Natural killer cell treated with Interleukin-12 subunit alpha and Interleukin-12 subunit beta and Interleukin-15 and Interleukin-18, amount 100 ng/mL, for 72 hours (primary cell): ENCODE measurements around the gene MTFR2. TPM values are rescaled to one million over a fixed set of nuclear protein-coding genes. Genes with fewer than 3 reads are reported as not detected.

Experiments used
- ATAC-seq, 2 donors: fragments of 150-1000 bp; cut with Tn5 transposase in 1 of 2; sonication (Bioruptor Pico), chemical (Tn5 transposase) in 1 of 2; 2 replicates each; pipeline ENCODE4 v1.10.0; 2021
- DNase-seq: peaks from one replicate; pipeline ENCODE4 v3.0.0; 2022; ENCODE audit warnings: low spot score
- H3K27ac Mint-ChIP-seq, 2 donors: 1 replicate in 1 of 2; 2 replicates in 1 of 2; pipeline ENCODE4 v1.8.0; 2022; ENCODE audit warnings: mixed read lengths in 2 of 2, mild to moderate bottlenecking in 1 of 2, moderate library complexity in 1 of 2
- H3K27me3 Mint-ChIP-seq, 2 donors: 1 replicate in 1 of 2; 2 replicates in 1 of 2; pipeline ENCODE4 v1.8.0; 2022; ENCODE audit warnings: mixed read lengths in 2 of 2
- H3K36me3 Mint-ChIP-seq: one replicate; pipeline ENCODE4 v1.8.0; 2022; ENCODE audit warnings: mixed read lengths
- H3K4me1 Mint-ChIP-seq, 2 donors: 1 replicate in 1 of 2; 2 replicates in 1 of 2; pipeline ENCODE4 v1.8.0; 2022; ENCODE audit warnings: low read depth in 2 of 2, mixed read lengths in 2 of 2, mild to moderate bottlenecking in 1 of 2
- H3K4me3 Mint-ChIP-seq: one replicate; pipeline ENCODE4 v1.8.0; 2022; ENCODE audit warnings: mixed read lengths
- H3K9me3 Mint-ChIP-seq: 2 replicates; pipeline ENCODE4 v1.8.0; 2022; ENCODE audit warnings: mixed read lengths
- total RNA-seq, 2 donors: library from RNA; stranded (reverse); gene quantifications; one replicate each; pipeline ENCODE4 v1.2.3, GENCODE V29; 2022

MTFR2 gene
- total RNA-seq, 2 donors from 2014 or later: 14.9 to 26.1 TPM

GRCh38 chr6:136254851-136255466, 4.8 kb upstream of the MTFR2 start:
- no peaks in the 10 kb centered on the region for H3K9me3 Mint-ChIP-seq
- ATAC-seq (no peak), DNase-seq (no peak)
- H3K4me3 Mint-ChIP-seq: no peak overlapping the region
- H3K4me1 Mint-ChIP-seq: peaks cover 31 to 43% of the 10 kb centered on the region in 2 donors
- H3K36me3 Mint-ChIP-seq: peaks cover 5% of the 10 kb centered on the region
- no peaks in the 10 kb centered on the region for H3K27me3 Mint-ChIP-seq
- H3K27ac Mint-ChIP-seq: peak overlapping the region; percentile 31 to 41

DNA sequence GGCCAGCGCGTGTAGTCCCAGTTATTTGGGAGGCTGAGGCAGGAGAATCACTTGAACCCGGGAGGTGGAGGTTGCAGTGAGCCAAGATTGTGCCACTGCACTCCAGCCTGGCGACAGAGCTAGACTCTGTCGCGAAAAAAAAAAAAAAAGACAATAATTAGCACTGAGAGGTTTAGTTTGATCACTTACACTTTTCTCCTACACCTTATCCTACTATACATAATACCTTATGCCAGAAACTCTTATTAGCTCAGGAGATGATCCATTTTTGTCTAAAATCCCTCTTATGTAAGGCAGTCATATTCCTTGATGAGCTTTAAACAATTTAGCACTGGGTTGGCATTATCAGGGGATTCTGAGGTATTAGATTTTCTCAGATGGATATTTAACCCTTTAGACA, 3.6 kb upstream of the MTFR2 start:
- Mint-ChIP-seq H3K27me3 (no peaks in the 10 kb centered on the region), H3K36me3 (peaks cover 5% of the 10 kb centered on the region), H3K27ac (peak overlapping the region in 1 of 2 donors; percentile 5), H3K9me3 (no peaks in the 10 kb centered on the region), H3K4me3 (no peak overlapping the region), H3K4me1 (peaks cover 40 to 55% of the 10 kb centered on the region in 2 donors)
- ATAC-seq (no peak), DNase-seq (no peak)

DNA sequence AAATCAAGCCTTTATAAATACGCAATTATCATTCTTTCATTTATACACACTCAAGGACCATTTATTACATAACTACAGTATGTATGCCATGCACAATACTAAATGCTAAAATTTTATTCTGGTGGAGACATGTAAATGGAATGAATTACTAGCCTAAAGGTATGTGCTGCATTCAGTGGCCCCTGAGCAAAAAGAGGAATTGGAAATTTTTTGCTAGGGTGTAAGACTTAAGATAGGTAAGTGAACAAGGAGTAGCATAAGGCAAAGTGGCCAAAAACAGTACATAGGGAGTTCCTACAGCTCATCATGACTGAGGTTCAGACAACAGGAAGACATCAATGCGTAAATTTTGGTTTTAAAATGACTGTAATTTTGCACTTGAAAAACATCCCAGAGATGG, 2.3 kb upstream of the MTFR2 start:
- H3K27ac Mint-ChIP-seq: peak overlapping the region in 1 of 2 donors; percentile 5
- peaks cover 41 to 61% of the 10 kb centered on the region in 2 donors for H3K4me1 Mint-ChIP-seq
- H3K4me3 Mint-ChIP-seq: peak overlapping the region; percentile 6

GRCh38 chr6:136251394-136251793, 1.3 kb upstream of the MTFR2 start:
- no peaks in the 10 kb centered on the region for H3K9me3 Mint-ChIP-seq

More for the DNA sequence above, 2.3 kb upstream of the MTFR2 start:
- no peaks in the 10 kb centered on the region for H3K27me3 Mint-ChIP-seq
- peaks cover 8% of the 10 kb centered on the region for H3K36me3 Mint-ChIP-seq
- no peaks in the 10 kb centered on the region for H3K9me3 Mint-ChIP-seq
- ATAC-seq (no peak), DNase-seq (no peak)

DNA sequence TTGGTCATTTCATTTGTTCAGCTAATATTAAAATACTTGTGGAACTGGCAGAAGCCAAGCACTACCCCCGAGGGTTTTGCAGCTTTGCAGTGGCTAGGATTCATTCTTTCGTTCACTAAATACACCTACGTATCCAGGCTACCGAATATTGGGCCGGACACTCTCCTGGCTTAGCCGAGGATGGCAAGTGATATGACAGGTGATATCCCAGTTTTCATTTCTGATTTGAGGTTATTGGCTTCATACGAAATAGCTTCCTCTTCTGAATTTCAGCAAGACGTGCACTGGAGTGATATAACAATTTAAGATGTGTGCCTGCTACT, 536 bp upstream of the MTFR2 start:
- Mint-ChIP-seq H3K27ac (peak overlapping the region; percentile 83 to 88), H3K36me3 (peaks cover 13% of the 10 kb centered on the region), H3K9me3 (no peaks in the 10 kb centered on the region), H3K4me3 (peak overlapping the region; percentile 98), H3K4me1 (peaks cover 41 to 61% of the 10 kb centered on the region in 2 donors), H3K27me3 (no peaks in the 10 kb centered on the region)
- ATAC-seq (no peak), DNase-seq (no peak)

More at GRCh38 chr6:136251394-136251793, 1.3 kb upstream of the MTFR2 start:
- peaks cover 41 to 63% of the 10 kb centered on the region in 2 donors for H3K4me1 Mint-ChIP-seq
- DNase-seq (no peak), ATAC-seq (no peak)
- H3K4me3 Mint-ChIP-seq: peak overlapping the region; percentile 98
- H3K27me3 Mint-ChIP-seq: no peaks in the 10 kb centered on the region
- H3K36me3 Mint-ChIP-seq: peaks cover 13% of the 10 kb centered on the region
- H3K27ac Mint-ChIP-seq: peak overlapping the region; percentile 83 to 88

GRCh38 chr6:136249336-136249735, 775 bp downstream of the MTFR2 start:
- Mint-ChIP-seq H3K4me1 (peaks cover 35 to 54% of the 10 kb centered on the region in 2 donors), H3K4me3 (peak overlapping the region; percentile 98), H3K9me3 (no peaks in the 10 kb centered on the region), H3K27ac (peak overlapping the region; percentile 83 to 88), H3K36me3 (peaks cover 13% of the 10 kb centered on the region), H3K27me3 (no peaks in the 10 kb centered on the region)
- DNase-seq: no peak
- ATAC-seq: no peak

DNA sequence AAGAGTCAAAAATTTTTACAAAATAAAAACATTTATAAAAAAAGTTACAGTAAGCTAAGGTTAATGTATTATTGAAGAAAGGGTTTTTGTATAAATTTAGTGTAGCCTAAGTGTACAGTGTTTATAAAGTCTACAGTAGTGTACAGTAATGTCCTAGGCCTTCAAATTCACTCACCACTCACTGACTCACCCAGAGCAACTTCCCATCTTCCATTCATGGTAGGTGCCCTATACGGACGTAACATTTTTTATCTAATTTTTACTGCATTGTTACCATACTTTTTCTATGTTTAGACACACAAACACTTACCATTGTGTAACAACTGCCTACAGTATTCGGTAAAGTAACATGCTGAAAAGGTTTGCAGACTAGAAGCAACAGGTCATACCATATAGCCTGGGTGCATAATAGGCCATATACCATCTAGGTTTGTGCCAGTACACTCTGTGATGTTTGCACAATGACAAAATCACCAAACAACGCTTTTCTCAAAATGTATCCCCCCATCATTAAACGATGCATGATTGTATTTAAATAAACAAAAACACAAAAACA, 6.0 kb downstream of the MTFR2 start:
- DNase-seq (no peak), ATAC-seq (no peak)
- Mint-ChIP-seq H3K4me1 (peaks cover 5 to 12% of the 10 kb centered on the region in 2 donors), H3K9me3 (no peaks in the 10 kb centered on the region), H3K27me3 (no peaks in the 10 kb centered on the region), H3K36me3 (peaks cover 25% of the 10 kb centered on the region), H3K27ac (no peak overlapping the region), H3K4me3 (no peak overlapping the region)

DNA sequence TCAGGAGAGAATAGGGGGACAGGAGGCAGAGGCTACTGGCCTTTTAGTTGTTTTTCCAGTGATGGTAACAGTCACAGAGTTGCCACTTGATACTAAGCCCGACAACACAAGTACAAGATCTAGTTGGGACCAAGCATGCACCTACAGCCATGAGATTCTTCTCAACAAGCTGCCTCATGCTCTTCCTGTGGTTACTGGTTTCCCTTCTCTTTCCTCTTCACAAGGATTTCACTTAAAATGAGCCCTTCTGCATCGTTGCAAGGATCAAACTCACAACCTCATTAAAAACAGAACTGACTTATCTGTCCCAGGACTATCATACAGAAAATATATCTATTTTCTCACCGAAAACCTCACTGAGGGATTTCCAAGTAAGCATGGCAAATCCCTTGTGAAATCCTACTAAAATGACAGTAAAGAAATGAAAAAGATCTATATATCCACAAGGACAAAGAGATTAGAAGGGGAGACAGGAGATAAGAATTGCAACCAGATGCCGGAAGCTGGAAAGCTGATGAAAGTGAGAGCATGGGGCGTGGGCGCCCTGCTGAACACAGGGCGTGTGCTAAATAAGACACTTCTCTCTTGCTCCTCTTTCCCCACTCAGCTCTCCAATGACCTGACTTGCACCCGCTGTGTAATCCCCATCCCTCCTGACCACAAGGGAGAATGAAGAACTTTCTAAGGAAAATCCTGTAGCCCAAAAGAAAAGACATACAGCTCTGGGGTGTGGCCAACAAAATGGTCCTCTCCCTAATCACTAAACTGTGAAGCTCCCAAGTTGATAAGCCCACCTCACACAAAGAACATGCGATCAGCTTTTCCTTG, 13.4 kb downstream of the MTFR2 start:
- ATAC-seq: no peak
- DNase-seq: no peak
- Mint-ChIP-seq H3K4me1 (no peaks in the 10 kb centered on the region), H3K36me3 (peaks cover 21% of the 10 kb centered on the region), H3K27ac (no peak overlapping the region), H3K27me3 (no peaks in the 10 kb centered on the region), H3K4me3 (no peak overlapping the region), H3K9me3 (no peaks in the 10 kb centered on the region)

DNA sequence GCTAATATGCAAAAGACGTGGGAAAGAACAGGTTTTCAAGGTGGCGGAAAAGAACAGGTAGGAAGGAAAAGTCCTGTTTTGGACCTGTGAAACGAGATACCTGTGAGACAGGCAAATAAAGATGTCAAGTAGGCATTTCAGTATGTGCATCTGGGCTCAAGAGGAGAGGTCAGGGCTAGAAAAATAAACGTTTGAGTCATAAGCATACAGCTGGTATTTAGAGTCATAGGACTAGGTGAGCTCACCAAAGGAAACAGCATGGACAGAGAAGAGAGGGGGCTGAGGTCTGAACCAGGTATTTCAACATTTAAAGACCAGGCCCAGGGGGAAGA, 14.9 kb downstream of the MTFR2 start:
- H3K27ac Mint-ChIP-seq: no peak overlapping the region
- no peaks in the 10 kb centered on the region for H3K9me3 Mint-ChIP-seq
- no peak overlapping the region for H3K4me3 Mint-ChIP-seq
- no peak for DNase-seq
- peaks cover 21% of the 10 kb centered on the region for H3K36me3 Mint-ChIP-seq
- H3K4me1 Mint-ChIP-seq: no peaks in the 10 kb centered on the region
- no peaks in the 10 kb centered on the region for H3K27me3 Mint-ChIP-seq
- ATAC-seq: no peak

- no peaks in the 10 kb centered on the region for H3K27me3 Mint-ChIP-seq
Observed at GRCh38 chr6:136232701-136233100, 17.4 kb downstream of the MTFR2 start.

GRCh38 chr6:136230219-136230853, 19.8 kb downstream of the MTFR2 start:
- no peaks in the 10 kb centered on the region for H3K27me3 Mint-ChIP-seq
- H3K4me3 Mint-ChIP-seq: no peak overlapping the region
- no peak for ATAC-seq
- H3K9me3 Mint-ChIP-seq: no peaks in the 10 kb centered on the region
- H3K27ac Mint-ChIP-seq: no peak overlapping the region
- peaks cover 5 to 6% of the 10 kb centered on the region in 2 donors for H3K4me1 Mint-ChIP-seq
- DNase-seq: no peak
- H3K36me3 Mint-ChIP-seq: peaks cover 4% of the 10 kb centered on the region

More at GRCh38 chr6:136232701-136233100, 17.4 kb downstream of the MTFR2 start:
- DNase-seq: no peak
- Mint-ChIP-seq H3K36me3 (peaks cover 13% of the 10 kb centered on the region), H3K27ac (no peak overlapping the region), H3K9me3 (no peaks in the 10 kb centered on the region), H3K4me3 (no peak overlapping the region), H3K4me1 (no peaks in the 10 kb centered on the region)
- no peak for ATAC-seq

DNA sequence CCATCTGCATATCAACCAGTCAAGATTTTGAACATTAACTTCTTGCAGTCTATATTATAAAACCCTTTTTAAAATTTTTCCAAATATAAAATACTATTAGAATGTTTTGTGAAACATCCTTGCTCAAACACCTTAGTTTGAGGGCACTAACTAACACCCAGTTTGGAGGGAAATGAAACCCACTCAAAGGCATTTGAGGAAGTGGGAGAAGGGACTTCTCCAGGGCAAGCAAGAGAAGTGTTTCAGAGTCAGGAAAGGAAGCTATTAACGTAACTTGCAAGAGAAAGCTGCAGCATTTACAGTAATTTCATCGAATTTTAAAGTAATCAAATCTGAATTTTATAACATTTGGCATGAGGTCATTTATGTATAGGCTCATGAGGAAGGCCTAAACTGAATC, 21.3 kb downstream of the MTFR2 start:
- Mint-ChIP-seq H3K27me3 (no peaks in the 10 kb centered on the region), H3K4me1 (peaks cover 5 to 6% of the 10 kb centered on the region in 2 donors), H3K9me3 (no peaks in the 10 kb centered on the region), H3K27ac (no peak overlapping the region), H3K4me3 (no peak overlapping the region), H3K36me3 (no peaks in the 10 kb centered on the region)
- DNase-seq (no peak), ATAC-seq (no peak)

- Mint-ChIP-seq H3K27me3 (no peaks in the 10 kb centered on the region), H3K9me3 (no peaks in the 10 kb centered on the region), H3K27ac (peak overlapping the region in 1 of 2 donors; percentile 46), H3K4me1 (peaks cover 5 to 6% of the 10 kb centered on the region in 2 donors), H3K4me3 (peak overlapping the region; percentile 42), H3K36me3 (no peaks in the 10 kb centered on the region)
- no peak for DNase-seq
- ATAC-seq: no peak
Observed at GRCh38 chr6:136226674-136227377, 23.3 kb downstream of the MTFR2 start.
